Right renal pelvis (tissue), 4 donors: Measurements from ENCODE around the gene JUP. TPM values are rescaled to one million over a fixed set of nuclear protein-coding genes. Genes with fewer than 3 reads are reported as not detected.
A peak's percentile ranks its signal among the peaks of the same experiment; 100 is the strongest.

ENCODE experiments used
- DNase-seq, 4 donors: peaks; one replicate each; pipeline ENCODE4 v3.0.0-alpha.2; 2013; ENCODE audit warnings: low read depth in 4 of 4, low spot score in 3 of 4, missing footprints in 1 of 4
- polyA plus RNA-seq, 4 donors: library from polyadenylated mRNA; unstranded; fragments of 120-200 nt; gene quantifications; one replicate each; pipeline ENCODE4 v1.2.1, GENCODE V29; 2013; ENCODE audit not compliant: insufficient read length in 4 of 4

Gene JUP
- polyA plus RNA-seq, 4 donors: 200 to 246 (median 211) TPM

DNA sequence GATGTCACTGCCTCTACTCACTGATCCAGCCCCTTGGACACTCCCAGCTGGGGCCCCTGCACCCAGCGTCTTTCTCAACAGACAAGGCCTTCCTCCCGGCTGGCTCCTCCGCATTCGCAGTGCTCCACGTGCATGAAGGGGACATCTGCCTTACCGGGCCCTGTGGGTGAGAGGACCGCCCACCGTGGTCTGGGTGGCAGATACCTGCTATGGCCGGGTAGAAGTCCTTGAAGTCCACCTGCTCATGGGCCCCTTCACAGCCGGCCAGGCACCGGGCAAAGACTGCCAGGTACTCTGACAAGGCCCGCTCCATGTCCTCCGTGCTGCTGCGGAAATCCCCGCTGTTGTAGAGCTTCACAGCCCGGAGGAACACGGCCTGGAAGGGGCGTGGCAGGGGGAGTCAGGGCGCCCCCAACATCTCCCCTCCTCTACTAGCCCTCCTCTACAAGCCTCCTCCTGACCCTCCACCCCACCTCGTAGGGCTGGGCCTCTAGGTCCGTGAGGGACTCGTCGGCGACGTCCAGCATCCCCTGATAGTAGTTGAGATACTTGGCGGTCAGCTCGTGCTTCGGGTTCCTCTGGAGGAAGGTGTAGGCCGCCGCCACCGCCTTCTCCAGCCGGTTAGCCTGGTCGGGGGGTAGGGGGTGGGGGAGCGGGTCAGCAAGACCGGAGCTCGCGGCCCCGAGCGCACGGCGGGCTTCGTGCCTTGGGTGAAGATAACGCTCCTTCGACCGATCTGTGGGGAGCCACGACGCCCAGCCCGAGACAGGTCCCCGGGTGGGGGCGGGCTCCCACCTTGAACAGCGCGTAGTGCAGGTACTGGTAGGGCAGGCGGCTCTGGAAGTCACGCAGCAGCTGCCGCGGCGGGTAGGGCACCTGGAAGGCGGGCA, 24.4 kb upstream of the JUP start:
- no peak for DNase-seq

DNA sequence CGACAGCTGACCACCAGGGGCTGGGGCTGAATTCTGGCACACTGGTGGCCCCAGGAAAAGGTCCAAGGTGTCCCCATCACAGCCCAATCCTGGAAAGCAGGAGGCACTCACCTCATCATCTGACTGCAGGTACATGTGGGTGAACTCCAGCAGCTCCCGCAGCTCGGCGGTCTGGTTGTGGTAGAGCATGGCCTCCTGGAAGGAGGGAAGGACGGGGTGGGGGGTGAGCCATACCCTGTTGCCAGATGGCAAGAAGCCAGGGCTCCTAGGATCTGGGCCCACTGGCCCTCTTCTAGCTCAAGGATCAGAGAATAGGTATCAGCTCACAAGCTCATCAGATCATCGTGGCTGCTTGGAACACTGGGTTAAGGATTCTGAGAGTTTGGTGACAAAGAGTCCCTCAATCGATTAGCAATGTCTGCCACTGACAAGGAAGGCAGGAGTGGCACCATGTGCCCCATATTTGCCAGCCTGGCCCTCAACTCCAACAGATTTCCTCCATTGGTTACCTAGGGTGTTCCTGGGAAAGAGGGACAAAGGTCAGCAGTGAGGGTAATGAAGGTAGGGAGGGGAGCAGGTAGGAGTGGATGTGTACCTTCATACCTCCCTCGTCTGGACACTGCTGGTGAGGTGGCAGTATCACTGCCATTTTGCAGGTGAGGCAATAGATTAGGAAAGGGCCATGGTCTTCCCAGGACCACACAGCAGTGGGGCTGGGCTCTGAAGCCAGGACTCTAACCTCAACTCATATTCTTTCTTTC, 20.4 kb upstream of the JUP start:
- DNase-seq: no peak

- no peak for DNase-seq
Observed at GRCh38 chr17:41803049-41804020, 16.8 kb upstream of the JUP start.

DNA sequence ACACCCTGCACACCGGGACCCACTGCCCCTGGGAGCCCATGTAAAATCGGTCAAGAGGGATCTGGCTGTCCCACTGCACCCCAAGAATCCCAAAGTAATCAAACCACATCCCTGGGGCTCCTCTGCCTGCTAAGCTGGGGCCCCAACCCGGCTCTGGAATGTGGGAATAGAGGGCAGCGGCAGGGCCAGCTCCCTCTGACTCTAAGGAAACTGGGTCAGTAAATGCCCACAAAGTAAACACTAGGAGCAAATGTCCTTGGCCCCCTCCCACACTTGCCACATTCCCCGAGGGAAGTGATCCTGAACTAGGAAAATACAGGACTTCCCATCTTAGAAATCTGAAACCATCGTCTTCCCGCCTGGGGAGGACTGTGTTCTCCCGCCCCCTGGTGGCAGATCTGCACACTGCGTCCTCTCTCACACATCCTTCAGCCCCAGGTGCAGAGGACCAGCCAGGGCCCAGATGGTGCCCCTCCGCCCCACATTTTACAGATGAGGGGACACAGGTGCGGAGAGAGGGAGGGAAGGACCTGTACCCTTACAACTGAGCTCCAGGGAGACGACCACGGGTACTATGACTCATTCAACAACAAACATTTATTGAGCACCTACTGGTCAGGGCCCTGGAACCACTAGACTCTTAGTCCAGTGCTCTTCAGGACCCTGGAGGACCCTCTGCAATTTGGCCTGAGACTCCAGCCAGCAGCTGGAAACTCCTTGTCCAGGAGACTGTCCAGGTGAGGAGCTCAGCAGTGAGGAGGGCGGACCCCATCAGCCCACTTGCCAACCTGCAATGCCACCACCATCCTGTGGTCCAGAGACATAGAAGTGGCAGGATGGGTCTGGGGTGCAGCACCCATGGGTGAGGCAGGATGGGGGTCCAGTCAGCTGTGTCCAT, 15.1 kb upstream of the JUP start:
- peak in 3 of 4 donors; percentile 87 to 92 (median 90) for DNase-seq

- peak in 1 of 4 donors; percentile 55 for DNase-seq
Observed at GRCh38 chr17:41800601-41801373, 14.3 kb upstream of the JUP start.

DNA sequence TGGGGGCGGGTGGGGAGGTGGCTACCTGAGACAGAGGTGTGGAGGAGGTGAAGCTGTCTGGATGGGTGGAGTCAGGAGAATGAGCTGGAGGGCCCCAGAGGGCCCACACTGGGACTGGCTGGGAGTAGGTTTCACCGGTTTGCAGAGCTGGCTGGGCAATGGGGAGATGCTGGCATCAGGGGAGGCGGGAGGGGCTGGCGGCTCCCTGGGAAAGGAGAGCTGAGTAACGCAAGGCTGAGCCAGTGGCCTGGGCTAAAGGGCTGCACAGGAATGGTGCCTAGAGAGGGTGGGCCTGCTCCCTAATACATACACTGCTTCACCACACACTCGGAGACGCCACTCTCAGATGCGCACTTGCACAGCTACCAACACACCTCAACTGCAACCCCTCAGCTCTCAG, 12.9 kb upstream of the JUP start:
- DNase-seq: no peak

DNA sequence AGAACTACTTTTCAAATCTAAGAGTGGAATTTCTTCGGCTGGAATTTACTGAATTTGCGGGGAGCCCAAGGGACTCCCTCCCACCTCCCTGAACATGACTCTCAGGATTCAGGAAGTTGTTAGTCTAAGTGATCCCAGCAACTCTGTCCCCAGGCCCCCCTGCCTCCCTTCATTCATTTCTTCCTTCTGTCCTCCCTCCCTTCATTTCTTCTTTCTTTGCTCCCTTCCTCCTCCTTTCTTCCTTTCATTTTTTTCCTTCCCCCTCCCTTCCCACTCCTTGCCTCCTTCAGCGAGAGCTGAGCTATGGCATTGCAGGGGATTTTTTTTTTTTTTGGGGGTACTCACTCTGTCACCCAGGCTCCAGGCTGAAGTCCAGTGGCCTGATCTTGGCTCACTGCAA, 10.9 kb upstream of the JUP start:
- DNase-seq: no peak

GRCh38 chr17:41796121-41796895, 9.8 kb upstream of the JUP start:
- DNase-seq: no peak

DNA sequence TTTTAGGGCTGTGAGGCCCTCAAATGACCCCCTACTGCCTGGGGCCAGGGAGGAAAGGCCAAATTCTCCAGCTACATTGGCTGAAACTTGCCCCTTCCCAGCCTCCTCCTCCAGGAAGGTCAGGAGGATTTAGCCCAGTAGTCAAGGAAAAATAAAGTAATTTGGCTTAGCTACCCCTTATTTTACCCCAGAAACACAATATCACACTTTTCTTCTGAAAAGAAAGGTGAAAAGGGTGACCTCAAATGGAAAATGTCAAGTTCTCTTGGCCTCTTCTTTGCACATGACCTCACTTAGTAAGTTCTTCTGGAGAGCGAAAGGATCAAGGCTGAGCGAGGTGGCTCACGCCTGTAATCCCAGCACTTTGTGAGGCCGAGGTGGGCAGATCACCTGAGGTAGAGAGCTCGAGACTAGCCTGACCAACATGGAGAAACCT, 8.0 kb upstream of the JUP start:
- no peak for DNase-seq

DNA sequence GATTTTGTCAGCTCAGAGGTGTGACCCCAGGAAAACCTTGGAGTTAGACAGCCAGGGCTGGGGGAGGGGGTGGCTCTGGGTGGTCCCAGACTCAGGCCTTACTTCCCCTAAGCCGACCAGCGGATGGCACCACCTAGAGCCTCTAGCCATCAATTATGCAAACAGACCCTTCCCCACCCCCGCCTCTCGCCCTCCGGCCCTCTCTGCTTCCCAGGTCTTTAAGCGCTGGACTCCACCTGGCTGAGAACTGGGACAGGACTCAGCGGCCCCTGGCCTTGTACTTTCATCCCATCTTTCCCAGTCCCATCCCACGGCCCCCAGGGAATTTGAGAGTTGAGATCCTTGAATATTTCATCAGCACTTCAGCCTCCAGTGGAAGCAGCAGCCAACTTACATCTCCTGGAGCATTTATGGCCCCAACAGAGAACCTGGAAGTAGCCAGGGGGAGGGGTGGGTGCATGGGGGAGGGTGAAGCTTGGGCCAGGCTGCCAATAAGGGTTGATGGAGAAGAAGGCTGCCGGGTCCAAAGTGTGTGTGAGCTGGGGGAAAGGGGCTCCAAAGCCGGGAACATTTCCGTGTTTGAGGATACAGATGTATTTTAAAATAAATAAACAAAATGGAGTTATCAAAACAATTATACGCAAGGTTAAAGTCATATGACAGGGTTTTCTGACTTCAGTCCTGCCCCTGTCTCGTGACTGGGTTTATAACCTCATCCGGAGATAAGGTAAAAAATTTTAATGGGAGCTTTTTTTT, 7.5 kb upstream of the JUP start:
- DNase-seq: no peak

DNA sequence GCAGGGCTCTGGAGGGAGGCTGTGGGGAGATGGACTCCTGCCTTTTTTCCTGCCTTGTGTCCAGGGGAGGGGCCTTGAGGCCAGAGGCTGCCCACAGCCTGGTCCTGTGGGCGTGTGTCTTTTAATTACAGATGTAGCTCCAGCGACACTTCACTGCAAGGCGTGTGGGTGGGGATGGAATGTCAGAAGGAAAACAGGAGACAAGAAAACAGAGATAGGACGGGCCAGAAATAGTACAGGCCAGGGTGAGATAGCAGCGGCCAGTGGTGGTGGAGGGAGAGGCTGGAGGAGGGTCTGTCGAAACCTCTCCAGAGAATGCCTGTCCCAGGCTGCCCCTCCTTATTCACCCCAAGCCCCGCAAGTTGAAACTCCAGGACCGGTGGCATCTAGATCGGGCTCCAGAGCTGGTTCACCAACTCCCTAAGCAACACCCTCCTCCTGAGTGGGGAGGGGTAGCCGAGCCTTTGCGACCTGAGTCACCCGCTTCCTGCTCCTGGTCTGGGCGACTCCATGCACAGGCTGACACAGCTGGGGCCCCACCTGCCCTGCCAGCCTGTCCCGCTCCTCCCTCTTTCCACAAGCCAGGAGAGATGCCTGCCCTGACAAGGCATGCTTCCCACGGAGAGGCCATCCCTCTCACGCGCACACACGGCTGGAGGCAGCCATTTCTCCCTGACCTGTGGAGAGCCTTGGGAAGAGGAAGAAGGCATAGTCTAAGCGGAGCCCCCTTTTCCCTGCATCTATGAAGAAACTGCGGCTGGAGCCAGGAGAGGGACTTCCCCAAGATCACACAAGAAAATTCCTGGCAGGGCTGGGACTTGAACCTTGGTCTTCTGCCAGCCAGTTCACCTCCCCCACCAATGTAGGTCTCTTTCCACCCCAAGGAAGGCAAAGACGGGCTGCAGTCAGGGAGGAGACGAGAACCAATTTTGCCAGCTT, 6.6 kb upstream of the JUP start:
- peak in 1 of 4 donors; percentile 56 for DNase-seq

GRCh38 chr17:41787021-41787418, 509 bp upstream of the JUP start:
- DNase-seq: no peak

DNA sequence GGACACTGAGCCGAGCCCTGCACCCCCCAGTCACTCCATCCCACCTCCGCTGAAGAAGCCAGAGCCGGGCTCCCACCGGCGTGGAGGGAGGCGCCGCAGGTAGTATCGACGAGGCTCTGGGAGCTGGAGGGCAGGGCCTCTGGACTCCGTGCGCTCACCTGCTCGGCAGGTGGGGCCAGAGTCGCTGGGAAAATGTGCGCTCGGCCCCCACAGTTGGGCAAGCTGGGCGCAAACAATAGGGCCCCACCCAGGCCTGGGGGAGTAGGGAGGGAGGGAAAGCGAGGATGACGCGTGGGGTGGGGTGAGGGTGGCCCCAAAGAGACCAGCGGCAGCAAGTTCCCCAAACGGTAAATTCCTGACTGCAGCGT, 668 bp downstream of the JUP start:
- DNase-seq: no peak

DNA sequence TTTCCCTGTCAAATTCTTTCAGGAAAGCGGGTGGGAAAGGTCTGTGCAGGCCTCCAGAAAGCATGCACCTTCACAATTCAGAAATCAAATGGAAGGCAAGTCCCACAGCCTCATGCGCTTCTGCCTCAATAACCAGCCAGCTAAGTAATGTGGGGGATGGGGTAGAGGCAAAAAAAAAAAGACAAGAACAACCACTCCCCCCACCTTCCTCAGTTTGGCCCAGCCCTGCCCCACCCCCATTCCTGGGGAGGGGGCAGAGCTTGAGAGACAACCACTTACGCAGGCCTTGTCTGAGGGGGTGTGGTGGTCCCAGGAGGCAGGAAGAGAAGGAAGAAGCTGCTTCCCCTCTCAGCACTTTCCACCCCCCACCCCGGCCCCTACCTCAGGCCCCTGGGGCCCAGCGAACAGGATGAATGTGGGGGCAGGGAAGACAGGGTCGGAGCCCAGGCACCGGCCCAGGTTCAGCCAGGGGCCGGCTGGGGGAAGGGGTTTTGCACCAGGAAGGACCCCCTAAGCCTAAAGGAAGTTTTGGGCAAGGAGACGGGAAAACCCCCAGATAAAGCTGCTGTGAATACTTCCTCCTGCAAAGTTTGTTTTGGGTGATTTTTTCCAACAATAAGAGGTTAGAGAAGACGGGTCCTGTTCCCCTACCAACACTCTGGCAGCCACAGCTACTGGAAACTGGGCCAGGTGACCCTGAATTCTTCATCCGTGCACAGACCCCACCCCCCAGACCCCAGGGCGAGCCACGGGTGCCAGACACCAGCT, 1.2 kb downstream of the JUP start:
- DNase-seq: peak in 1 of 4 donors; percentile 86

- peak in 1 of 4 donors; percentile 69 for DNase-seq
Observed at GRCh38 chr17:41784207-41784744, 2.2 kb downstream of the JUP start.
